ENCODE results near the gene APOL6. TPM values are rescaled to one million over a fixed set of nuclear protein-coding genes. Genes with fewer than 3 reads are reported as not detected.

The APOL6 gene
- total RNA-seq, 4 donors from 2014 or later, result 4.6 to 39.7 (median 27.5) TPM

DNA sequence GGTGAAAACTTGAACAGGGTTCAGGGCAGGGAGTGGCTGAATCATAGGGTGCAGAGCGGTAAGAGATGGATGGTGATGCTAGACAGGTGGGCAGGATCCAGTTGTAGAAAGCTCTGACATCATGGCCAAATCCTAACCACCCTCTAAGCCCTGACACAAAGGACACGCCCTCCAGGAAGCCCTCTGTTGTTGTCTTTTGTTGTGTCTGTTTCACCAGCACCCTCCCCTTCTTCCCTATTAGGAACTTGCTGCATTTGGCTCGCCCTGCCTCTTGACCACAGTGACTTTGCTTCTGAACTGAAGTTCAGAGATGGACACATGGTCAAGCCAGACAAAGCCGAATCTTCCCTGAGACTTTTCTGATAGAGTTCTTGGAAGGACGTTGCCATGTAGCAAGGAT is 14.2 kb upstream of the APOL6 start:
- no peak overlapping the region for H3K4me3 ChIP-seq
- H3K9me3 ChIP-seq, result no peaks in the 10 kb centered on the region
- TF ChIP-seq POLR2AphosphoS5 (IDR thresholded peaks at IDR 0.05), result no peak
- no peak for TF ChIP-seq POLR2A (IDR thresholded peaks at IDR 0.05)
- TF ChIP-seq, protein P1, sequence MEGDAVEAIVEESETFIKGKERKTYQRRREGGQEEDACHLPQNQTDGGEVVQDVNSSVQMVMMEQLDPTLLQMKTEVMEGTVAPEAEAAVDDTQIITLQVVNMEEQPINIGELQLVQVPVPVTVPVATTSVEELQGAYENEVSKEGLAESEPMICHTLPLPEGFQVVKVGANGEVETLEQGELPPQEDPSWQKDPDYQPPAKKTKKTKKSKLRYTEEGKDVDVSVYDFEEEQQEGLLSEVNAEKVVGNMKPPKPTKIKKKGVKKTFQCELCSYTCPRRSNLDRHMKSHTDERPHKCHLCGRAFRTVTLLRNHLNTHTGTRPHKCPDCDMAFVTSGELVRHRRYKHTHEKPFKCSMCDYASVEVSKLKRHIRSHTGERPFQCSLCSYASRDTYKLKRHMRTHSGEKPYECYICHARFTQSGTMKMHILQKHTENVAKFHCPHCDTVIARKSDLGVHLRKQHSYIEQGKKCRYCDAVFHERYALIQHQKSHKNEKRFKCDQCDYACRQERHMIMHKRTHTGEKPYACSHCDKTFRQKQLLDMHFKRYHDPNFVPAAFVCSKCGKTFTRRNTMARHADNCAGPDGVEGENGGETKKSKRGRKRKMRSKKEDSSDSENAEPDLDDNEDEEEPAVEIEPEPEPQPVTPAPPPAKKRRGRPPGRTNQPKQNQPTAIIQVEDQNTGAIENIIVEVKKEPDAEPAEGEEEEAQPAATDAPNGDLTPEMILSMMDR (IDR thresholded peaks at IDR 0.05), result no peak
- TF ChIP-seq EP300 (IDR thresholded peaks at IDR 0.05; ENCODE audit: low read depth), result no peak
- H3K27me3 ChIP-seq, result no peaks in the 10 kb centered on the region
- no peak overlapping the region for H3K27ac ChIP-seq
- WGBS, 2 donors (ENCODE audit: low coverage in 1 of 2), result 80% methylated on average over 5 of the region's 5 CpGs; no CpG with 5 or more reads in 1 of the 2 donors
- intact Hi-C loops (cut with DNase I; ENCODE audit: low total_unique reads), result loop anchor here (10.0 kb wide), 1 partner anchor 201 kb away; no protein-coding TSS in a partner anchor
- in situ Hi-C loops (cut with MboI; ENCODE audit: low pct_ligation_motif_present in 1 of 4, low pct_unique_long_range_greater_than_20kb in 1 of 4, low sequenced_read_pairs in 3 of 4), result loop anchor here in 2 of 4 donors (10.0 to 25.0 kb wide), 3 partner anchors 278 to 478 kb away; no protein-coding TSS in a partner anchor
- no peak for DNase-seq
- H3K36me3 ChIP-seq, result no peaks in the 10 kb centered on the region
- H3K4me1 ChIP-seq, result peaks cover 8 to 18% (median 13%) of the 10 kb centered on the region in 4 donors

- Histone ChIP-seq H3K9me3 (no peaks in the 10 kb centered on the region), H3K4me3 (no peak overlapping the region), H3K4me1 (peaks cover 5 to 19% (median 11%) of the 10 kb centered on the region in 4 donors), H3K27ac (no peak overlapping the region), H3K36me3 (no peaks in the 10 kb centered on the region), H3K27me3 (no peaks in the 10 kb centered on the region)
- TF ChIP-seq POLR2AphosphoS5 (IDR thresholded peaks at IDR 0.05) (no peak), POLR2A (IDR thresholded peaks at IDR 0.05) (no peak), EP300 (IDR thresholded peaks at IDR 0.05; ENCODE audit: low read depth) (no peak)
- TF ChIP-seq, protein P1 (IDR thresholded peaks at IDR 0.05), result no peak
- intact Hi-C loops (cut with DNase I; ENCODE audit: low total_unique reads) (loop anchor here (10.0 kb wide), 1 partner anchor 200 kb away; no protein-coding TSS in a partner anchor), in situ Hi-C loops (cut with MboI; ENCODE audit: low pct_ligation_motif_present in 1 of 4, low pct_unique_long_range_greater_than_20kb in 1 of 4, low sequenced_read_pairs in 3 of 4) (loop anchor here in 2 of 4 donors (10.0 to 25.0 kb wide), 3 partner anchors 277 to 477 kb away; no protein-coding TSS in a partner anchor)
- WGBS, 2 donors (ENCODE audit: low coverage in 1 of 2), result 69 to 96% methylated on average over 2 to 3 of the region's 3 CpGs
- DNase-seq, result no peak
Measured at GRCh38 chr22:35634943-35635540, 13.2 kb upstream of the APOL6 start.

GRCh38 chr22:35637254-35637653 is 11.0 kb upstream of the APOL6 start:
- Histone ChIP-seq H3K9me3 (no peaks in the 10 kb centered on the region), H3K4me3 (no peak overlapping the region), H3K27me3 (no peaks in the 10 kb centered on the region), H3K27ac (peak overlapping the region; percentile 83 to 86 (median 84)), H3K36me3 (no peaks in the 10 kb centered on the region), H3K4me1 (peaks cover 5 to 22% (median 12%) of the 10 kb centered on the region in 4 donors)
- intact Hi-C loops (cut with DNase I; ENCODE audit: low total_unique reads), result loop anchor here (10.0 kb wide), 1 partner anchor 198 kb away; no protein-coding TSS in a partner anchor
- no peak for TF ChIP-seq POLR2AphosphoS5 (IDR thresholded peaks at IDR 0.05)
- TF ChIP-seq, protein P1 (IDR thresholded peaks at IDR 0.05), result no peak
- no peak for TF ChIP-seq POLR2A (IDR thresholded peaks at IDR 0.05)
- TF ChIP-seq EP300 (IDR thresholded peaks at IDR 0.05; ENCODE audit: low read depth), result no peak
- in situ Hi-C loops (cut with MboI; ENCODE audit: low pct_ligation_motif_present in 1 of 4, low pct_unique_long_range_greater_than_20kb in 1 of 4, low sequenced_read_pairs in 3 of 4), result loop anchor here in 2 of 4 donors (10.0 to 25.0 kb wide), 3 partner anchors 275 to 475 kb away; no protein-coding TSS in a partner anchor
- WGBS, 2 donors (ENCODE audit: low coverage in 1 of 2), result 74% methylated on average over 5 of the region's 5 CpGs; no CpG with 5 or more reads in 1 of the 2 donors
- DNase-seq, result no peak

DNA sequence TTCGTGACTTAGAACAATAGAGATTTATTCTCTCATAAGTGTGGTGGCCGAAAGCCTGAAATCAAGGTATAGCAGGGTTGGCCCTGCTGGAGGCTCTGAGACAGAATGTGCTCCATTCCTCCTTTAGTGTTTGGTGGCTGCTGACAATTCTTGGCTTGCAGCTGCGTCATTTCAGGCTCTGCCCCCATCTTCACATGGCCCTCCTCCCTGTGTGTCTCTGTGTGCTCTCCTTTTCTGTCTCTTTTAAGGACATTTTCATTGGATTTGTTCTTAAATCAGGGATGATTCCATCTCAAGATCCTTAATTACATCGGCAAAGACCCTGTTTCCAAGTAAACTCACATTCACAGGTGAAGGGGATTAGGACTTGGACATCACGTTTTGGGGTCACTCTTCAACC is 10.2 kb upstream of the APOL6 start:
- intact Hi-C loops (cut with DNase I; ENCODE audit: low total_unique reads), result loop anchor here (10.0 kb wide), 1 partner anchor 197 kb away; no protein-coding TSS in a partner anchor
- peak overlapping the region; percentile 83 to 86 (median 84) for H3K27ac ChIP-seq
- 69 to 100% methylated on average over 1 to 5 of the region's 5 CpGs for WGBS, 2 donors (ENCODE audit: low coverage in 1 of 2)
- peaks cover 5 to 28% (median 15%) of the 10 kb centered on the region in 4 donors for H3K4me1 ChIP-seq
- H3K4me3 ChIP-seq, result no peak overlapping the region
- no peaks in the 10 kb centered on the region for H3K9me3 ChIP-seq
- H3K36me3 ChIP-seq, result no peaks in the 10 kb centered on the region
- in situ Hi-C loops (cut with MboI; ENCODE audit: low pct_ligation_motif_present in 1 of 4, low pct_unique_long_range_greater_than_20kb in 1 of 4, low sequenced_read_pairs in 3 of 4), result loop anchor here in 2 of 4 donors (10.0 to 25.0 kb wide), 3 partner anchors 274 to 474 kb away; no protein-coding TSS in a partner anchor
- no peaks in the 10 kb centered on the region for H3K27me3 ChIP-seq
- TF ChIP-seq POLR2AphosphoS5 (IDR thresholded peaks at IDR 0.05) (no peak), EP300 (IDR thresholded peaks at IDR 0.05; ENCODE audit: low read depth) (no peak), POLR2A (IDR thresholded peaks at IDR 0.05) (no peak)
- TF ChIP-seq, protein P1 (IDR thresholded peaks at IDR 0.05), result no peak
- no peak for DNase-seq
